Activated CD4-positive, alpha-beta T cell treated with anti-CD3 and anti-CD28 coated beads, Interleukin-2, amount 50 U/mL, for 48 hours (primary cell): ENCODE results near the gene RAB18.
"Not testable (repeated sequence)": the region's sequence is repeated elsewhere in the genome, so short reads cannot be mapped to it uniquely, and the experiment has no call there.

Experiments
- DNase-seq, 2 experiments: peaks; one replicate each; pipeline ENCODE4 v3.0.0-alpha.2; 2020

RAB18 gene

DNA sequence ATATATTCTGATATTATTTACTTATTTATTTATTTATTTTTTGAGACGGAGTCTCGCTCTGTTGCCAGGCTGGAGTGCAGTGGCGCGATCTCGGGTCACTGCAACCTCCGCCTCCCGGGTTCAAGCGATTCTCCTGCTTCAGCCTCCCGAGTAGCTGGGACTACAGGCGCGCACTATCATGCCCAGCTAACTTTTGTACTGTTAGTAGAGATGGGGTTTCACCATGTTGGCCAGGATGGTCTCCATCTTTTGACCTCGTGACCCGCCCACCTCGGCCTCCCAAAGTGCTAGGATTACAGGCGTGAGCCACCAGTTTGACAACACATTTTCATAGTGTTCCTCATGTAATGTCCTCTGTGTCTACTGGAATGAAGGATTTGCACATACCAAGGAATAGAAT, 1.4 kb downstream of the RAB18 start:
- not testable (repeated sequence) for DNase-seq

DNA sequence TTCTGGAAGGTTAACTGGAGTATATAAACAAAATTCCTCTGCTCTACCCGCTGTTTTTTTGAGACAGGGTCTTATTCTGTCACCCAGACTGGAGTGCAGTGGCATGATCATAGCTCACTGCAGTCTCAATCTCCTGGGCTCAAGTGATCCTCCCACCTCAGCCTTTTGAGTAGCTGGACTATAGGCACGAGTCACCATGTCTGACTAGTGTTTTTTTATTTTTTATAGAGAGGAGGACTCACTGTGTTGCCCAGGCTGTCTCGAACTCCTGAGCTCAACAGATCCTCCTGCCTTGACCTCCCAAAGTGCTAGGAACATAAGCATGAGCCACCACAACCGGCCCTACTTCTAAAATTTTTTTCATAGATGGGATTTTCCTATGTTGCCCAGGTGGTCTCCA, 2.2 kb downstream of the RAB18 start:
- no peak for DNase-seq

DNA sequence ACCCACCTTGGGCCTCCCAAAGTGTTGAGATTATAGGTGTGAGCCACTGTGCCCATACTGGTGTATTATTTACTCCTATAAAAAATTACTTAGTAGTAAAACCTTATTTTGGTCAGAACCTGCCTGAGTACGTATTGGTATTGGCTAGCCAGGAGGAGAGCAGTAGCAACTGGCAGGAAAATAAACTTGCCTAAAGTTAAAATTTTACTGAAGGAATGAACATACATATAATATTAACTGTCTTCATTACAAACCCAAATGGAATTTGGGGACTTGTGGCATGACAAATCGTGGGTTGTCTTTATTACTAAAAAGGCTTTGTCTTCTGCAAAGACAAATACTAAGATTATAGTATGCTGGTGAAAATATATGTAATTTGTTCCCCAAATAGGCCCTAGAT, 8.4 kb downstream of the RAB18 start:
- DNase-seq: no peak

DNA sequence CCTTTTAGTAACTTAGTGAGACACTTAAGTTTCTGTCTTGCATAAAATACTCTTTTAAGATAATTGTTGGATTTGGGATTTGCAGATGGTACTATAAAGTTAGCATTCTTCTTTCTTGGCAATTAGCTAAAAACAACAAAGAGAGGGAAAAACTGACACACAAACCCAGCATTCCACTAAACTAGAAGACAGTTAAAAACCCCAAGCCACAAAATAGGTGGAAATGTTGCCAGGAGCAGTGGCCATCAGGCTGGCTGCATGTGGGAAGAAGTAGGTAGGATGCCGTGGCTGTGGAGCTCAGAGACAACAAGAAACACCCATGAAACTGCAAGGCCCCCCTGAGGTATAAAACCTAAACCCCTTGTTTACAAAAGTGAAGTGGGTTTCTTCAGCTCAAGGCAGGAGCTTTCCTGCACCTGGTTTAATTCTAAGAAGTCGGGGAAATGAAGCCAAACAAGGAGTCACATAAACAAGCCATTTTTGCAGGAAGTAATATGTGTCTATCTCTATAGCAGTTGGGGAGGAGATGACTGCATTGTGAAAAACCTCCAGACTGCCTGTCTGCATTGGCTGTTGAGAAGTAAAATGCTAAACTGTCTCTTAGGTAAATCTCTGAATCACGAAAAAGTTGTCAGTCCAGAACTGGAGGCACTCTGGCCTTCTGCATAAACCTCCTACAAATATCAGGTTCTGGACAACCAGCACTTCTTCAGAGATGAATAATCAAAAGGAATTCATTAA, 9.5 kb downstream of the RAB18 start:
- no peak for DNase-seq

DNA sequence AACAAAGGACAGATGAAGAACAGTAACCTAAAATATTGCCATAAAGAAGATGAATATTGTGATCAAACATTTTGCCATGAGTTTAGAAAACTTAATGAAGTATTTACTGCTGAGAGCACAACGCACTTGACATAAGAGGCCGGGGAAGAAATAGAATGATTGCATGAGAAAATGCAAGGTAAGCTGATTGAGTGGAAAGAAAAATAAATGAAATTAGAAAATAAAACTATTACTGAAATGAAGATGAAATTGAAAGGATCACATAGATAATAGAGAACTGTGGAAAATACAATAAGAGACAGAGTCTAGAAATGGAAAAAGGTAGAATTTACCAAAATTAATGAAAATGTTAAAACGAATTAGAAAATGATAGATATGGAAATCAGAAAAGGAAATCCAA, 10.1 kb downstream of the RAB18 start:
- no peak for DNase-seq

- DNase-seq: no peak
These were observed 14.2 kb downstream of the RAB18 start for GRCh38 chr10:27518261-27518660.

GRCh38 chr10:27525819-27526218, 21.7 kb downstream of the RAB18 start:
- DNase-seq: no peak

GRCh38 chr10:27526242-27526641, 22.1 kb downstream of the RAB18 start:
- DNase-seq: no peak

DNA sequence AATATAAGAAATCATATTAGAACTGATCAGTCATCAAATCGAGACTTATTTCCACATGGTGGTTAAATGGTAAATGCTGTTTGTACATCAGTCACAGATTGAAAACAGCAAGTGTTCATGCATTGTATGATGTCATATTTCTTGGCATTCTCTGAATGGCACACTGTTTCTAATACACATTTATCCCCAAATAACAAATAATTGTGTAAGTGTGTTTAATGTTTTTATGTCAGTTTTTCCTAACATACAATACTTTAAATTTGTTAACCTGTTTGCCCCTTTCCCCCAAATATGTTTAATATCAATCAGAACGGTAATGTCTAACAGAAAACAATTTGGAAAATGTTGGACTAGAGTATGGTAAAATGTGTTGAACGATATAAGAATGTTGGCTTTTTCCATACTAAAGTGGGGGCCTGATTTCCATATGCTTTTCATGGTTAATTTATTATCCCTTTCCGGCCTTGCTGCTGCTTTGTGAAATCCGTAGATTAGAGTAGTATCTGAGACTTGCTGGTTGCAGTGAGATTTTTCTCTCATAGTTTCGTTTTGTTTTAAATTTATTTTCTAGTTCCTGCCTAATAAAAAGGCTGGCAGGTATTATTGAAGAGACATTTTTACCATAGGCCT, 23.7 kb downstream of the RAB18 start:
- no peak for DNase-seq

GRCh38 chr10:27529010-27529783, 25.1 kb downstream of the RAB18 start:
- no peak for DNase-seq

- no peak for DNase-seq
These were observed 26.4 kb downstream of the RAB18 start for GRCh38 chr10:27530477-27530876.

GRCh38 chr10:27531336-27531847, 27.3 kb downstream of the RAB18 start:
- DNase-seq: no peak

DNA sequence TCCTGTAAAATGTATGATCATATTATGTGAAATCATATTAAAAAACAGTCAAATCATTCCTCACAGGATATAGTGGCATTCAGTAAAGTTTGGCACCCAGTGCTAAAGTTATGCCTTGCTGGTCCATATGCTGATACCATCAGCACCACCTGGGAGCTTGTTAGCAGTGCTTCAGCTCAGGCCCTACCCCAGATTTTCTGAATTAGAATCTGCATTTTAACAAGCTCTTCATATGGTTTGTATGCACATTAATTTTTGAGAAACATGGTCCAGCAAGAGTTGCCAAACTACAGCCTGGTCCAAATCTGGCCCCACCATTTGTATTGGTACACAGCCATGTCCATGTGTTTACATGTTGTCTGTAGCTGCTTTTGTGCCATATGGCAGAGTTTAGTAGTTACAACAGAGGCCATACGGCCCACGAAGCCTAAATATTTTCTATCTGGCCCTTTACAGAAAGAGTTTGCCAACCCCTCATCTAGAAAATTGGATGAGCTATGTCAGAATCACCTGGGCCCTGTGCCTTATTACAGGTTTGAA, 30.1 kb downstream of the RAB18 start:
- no peak for DNase-seq

DNA sequence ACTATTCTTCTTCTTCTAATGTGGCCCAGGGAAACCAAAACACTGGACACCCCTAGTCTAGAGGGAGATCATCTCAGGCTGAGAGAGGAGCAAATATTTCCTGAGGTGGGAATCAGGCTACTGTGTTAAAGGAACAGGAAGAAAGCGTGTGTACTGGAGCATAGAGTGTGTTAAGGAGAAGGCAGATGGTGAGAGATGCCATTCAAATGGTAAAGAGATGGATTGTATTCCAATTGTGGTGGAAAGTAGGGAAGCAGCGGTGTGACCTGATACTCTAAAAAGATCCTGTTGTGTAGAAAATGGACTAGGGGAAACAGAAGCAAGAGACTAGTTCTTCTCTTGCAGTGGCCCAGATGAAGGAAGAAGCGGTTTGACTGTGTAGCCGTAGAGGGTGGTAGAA, 31.2 kb downstream of the RAB18 start:
- DNase-seq: no peak

DNA sequence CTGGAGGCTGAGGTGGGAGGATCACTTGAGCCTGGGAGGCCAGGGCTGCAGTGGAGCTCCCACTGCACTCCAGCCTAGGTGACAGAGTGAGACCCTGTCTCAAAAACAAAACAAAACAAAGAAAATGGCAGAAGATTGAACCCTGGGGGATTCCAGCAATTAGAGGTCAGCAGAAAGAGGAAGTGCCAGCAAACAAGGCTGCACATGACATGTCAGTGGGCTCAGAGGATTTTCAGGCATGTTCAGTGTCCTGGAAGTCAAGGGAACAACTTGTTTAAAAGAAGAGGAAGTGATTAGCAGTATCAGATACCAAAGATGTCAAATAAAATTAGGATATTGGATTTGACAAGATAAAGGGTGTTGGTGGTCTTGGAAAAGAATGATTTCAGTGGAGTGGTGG, 32.3 kb downstream of the RAB18 start:
- DNase-seq: no peak

- DNase-seq: no peak
These were observed 33.1 kb downstream of the RAB18 start for GRCh38 chr10:27537166-27537565.

DNA sequence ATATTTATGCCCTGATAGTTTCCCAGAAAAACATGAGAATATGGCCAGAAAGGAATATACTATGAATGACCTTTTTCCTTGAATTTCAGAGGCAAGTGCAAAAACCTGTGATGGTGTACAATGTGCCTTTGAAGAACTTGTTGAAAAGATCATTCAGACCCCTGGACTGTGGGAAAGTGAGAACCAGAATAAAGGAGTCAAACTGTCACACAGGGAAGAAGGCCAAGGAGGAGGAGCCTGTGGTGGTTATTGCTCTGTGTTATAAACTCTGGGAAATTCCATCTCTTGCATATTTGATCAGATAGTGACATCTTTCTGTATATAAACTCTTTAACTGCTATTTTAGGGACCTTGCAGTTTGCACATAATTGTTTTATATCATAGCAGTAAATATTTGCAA, 33.7 kb downstream of the RAB18 start:
- no peak for DNase-seq

- DNase-seq: no peak
These were observed 36.6 kb downstream of the RAB18 start for GRCh38 chr10:27540672-27541071.

GRCh38 chr10:27541796-27542729, 38.0 kb downstream of the RAB18 start:
- no peak for DNase-seq

GRCh38 chr10:27542812-27543211, 38.7 kb downstream of the RAB18 start:
- DNase-seq: no peak

DNA sequence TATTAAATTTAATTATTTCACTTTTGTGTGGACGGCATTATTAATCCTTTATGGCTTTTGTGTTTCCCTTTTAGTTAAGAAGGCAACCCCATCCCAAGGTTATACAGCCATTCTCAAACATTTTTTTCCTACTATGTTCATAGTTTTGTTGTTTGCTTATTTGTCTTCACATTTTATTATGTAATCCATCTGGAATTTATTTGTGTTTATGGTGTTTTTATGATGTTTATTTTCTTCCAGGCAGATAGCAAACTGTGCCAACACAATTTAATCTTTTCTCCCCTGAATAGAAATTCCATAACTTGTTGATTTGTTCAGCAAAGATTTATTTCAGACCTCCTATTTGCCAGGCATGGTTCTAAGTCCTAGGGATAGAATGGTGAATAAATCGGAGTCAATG, 42.9 kb downstream of the RAB18 start:
- no peak for DNase-seq

GRCh38 chr10:27547482-27547881, 43.4 kb downstream of the RAB18 start:
- DNase-seq: no peak
